NCI-H2227 (cell line): ENCODE data around the gene ALOX12B.
"Not testable (repeated sequence)": the region's sequence is repeated elsewhere in the genome, so short reads cannot be mapped to it uniquely, and the experiment has no call there.

Experiments used
- DNase-seq: peaks from one replicate; lab custom pipeline; 2025; ENCODE audit not compliant: unreplicated experiment; lab: John Stamatoyannopoulos, UW

ALOX12B gene

GRCh38 chr17:8119581-8120519, 32.3 kb upstream of the ALOX12B start:
- DNase-seq: peak; percentile 91

DNA sequence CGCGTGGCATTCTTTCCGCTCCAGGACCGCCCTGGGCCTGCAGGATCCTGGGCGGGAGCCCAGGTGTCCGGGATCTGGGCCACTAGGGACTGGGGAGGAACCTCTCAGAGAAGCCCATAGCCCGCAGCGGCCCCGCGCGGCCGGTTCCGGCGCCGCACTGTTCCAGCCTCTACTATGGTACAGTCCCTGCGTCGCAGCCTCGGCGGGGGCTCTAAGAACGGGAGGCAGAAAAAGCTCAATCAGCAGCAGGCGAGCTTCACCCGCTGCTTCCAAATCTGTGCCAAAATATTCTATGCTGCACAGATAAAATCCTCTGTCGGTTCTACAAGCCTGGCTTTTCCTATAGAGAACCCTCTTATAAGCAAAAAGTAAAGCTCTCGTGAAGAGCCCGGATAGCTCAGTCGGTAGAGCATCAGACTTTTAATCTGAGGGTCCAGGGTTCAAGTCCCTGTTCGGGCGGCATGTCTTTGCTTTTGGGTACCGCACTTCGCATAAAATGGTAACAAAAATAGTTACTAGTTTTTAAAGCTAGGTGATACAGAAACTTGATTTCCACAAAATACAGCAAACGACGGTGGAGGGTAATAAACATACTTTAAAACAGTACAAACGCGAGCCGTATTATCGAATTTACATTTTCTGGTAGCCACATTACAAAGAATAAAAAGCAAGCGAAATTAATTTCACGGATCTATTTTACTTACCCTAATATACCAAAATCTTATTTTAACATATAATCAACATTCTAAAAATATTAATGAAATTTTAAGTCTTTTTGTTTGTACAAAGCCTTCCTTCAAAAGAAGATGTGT, 31.5 kb upstream of the ALOX12B start:
- DNase-seq: peak; percentile 86

GRCh38 chr17:8117980-8118768, 30.7 kb upstream of the ALOX12B start, which contains the start of gene ALOXE3:
ALOXE3 (minus strand) TSS chr17:8118514; CDS start chr17:8117990, 524 bp downstream.
- DNase-seq: no peak

- no peak for DNase-seq
These were observed 30.0 kb upstream of the ALOX12B start for GRCh38 chr17:8117367-8117979.

GRCh38 chr17:8116776-8117175, 29.3 kb upstream of the ALOX12B start:
- no peak for DNase-seq

GRCh38 chr17:8110907-8111306, 23.4 kb upstream of the ALOX12B start:
- DNase-seq: no peak

- DNase-seq: no peak
These were observed 22.9 kb upstream of the ALOX12B start for GRCh38 chr17:8110456-8110804.

DNA sequence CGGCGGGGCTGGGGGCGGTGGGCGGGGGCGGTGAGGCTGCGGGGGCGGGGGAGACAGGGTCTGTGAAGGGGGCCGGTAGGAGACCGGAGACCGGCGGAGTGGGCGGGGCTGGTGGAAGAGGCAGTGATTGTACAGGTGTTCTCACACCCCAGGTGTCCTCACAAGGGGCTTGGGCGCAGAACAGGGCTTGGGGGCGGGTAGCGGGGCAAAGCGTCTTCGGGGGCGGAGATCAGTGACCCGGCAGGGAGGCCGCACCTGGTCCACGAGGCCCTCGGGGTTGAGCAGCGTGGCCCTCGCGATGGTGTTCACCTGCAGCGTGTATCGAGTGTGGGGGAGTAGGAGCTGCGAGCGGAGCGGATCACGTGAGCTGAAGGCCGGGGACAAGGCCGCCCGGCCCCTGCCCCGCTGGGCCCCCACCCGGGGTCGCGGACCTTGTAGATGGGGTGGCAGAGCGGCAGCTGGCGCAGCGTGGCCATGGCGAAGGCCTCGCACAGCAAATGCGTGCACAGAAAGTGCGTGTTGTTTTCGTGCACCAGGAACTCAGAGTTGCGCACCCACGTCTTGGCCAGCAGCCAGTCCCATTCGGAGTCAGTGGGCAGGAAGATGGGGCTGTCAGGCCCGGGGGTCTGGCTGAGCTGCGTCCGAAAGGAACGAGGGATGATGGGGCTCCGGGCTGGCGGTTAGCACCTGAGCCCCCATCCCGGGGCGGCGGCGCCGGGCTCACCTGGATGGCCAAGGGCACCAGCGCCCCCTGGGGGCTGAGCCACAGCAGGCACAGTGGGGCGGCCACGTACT, 22.3 kb upstream of the ALOX12B start:
- peak; percentile 60 for DNase-seq

GRCh38 chr17:8108972-8109660, 21.6 kb upstream of the ALOX12B start:
- no peak for DNase-seq

DNA sequence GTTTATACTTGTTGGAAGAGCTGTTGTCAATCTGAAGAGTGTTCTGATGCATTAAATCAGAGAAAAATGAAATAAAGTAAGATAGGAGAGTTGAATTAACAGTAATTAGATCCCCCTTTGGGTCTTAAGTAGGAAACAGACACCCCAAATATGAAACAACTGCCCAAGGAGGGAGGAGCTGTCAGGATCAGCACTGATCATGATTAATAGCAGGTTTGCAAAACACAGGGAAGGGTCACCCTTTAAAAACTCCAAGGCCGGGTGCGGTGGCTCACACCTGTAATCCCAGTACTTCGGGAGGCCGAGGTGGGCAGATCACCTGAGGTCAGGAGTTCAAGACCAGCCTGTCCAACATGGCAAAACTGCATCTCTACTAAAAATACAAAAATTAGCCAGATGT, 19.5 kb upstream of the ALOX12B start:
- not testable (repeated sequence) for DNase-seq

DNA sequence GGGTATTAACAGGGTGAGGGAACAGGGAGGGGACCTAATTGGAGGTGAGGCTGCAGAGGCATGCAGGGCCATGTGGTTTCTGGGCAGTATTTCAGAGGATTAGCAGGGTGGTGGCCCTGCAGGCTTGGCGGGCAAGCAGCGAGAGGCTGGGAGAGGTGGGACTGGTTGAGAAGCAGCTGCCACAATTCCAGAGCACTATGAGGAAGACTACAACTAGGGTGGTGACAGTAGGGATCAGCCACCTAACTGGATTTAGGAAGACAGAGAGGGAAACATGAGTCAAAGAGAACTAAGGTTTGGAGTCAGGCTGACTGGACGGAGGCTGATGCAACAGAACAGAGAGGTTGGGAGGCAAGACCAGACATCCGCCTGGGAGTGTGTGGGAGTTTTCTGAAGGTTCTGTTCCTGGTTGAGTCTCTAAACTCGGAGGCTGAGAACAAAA, 18.5 kb upstream of the ALOX12B start:
- no peak for DNase-seq

- DNase-seq: no peak
These were observed 17.4 kb upstream of the ALOX12B start for GRCh38 chr17:8104911-8105310.

DNA sequence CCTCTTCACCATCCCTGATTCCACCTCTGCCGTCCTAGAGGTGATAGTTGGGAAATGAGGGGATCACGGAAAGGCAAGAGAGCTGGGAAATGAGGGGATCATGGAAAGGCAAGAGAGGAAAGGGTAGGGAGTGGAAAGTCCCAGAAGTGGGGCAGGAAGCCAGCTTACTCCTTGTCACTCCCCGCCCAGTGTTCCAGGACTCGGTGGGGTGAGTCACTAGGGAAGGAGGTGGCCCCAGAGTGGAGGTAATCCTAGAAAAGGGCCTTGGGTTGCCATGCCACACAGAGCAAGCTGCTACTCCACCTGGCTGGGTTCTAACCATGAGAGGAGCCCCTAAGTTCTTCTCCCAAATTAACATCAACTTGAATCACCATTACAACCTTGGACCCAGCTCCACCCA, 16.0 kb upstream of the ALOX12B start:
- DNase-seq: no peak

GRCh38 chr17:8101721-8102120, 14.2 kb upstream of the ALOX12B start:
- no peak for DNase-seq

- DNase-seq: no peak
These were observed 13.2 kb upstream of the ALOX12B start for GRCh38 chr17:8100763-8101162.

GRCh38 chr17:8100111-8100510, 12.6 kb upstream of the ALOX12B start:
- no peak for DNase-seq

- DNase-seq: no peak
These were observed 9.0 kb upstream of the ALOX12B start for GRCh38 chr17:8096541-8096940.

DNA sequence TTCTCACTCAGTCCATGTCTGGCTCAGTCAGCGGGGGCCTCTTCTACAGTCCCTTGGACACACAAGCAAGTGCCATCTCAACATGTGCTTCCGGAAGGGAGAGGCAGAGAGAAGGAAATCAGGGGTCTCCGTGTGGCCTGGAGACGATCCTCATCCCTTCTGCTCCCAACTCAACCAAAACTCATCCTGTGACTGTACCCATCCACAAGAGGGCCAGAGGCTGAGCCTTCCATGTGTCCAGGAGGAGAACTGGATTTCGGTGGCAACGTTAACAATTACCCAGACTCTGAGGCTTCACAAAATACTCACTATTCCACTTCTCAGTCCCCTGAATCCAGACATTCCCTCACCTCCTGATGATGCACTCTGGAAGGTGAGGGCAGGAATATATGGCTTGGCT, 7.8 kb upstream of the ALOX12B start:
- DNase-seq: no peak

GRCh38 chr17:8091033-8091687, 3.6 kb upstream of the ALOX12B start:
- DNase-seq: no peak
